HEK293T (cell line): Measurements from ENCODE around the gene NRG3.

Experiments
- CTCF ChIA-PET: fragments of 350-600 bp; formaldehyde crosslinking; extraction: SDS; loops from one replicate; lab custom pipeline; 2021; ENCODE audit warnings: antibody characterized with exemption, inconsistent platforms; lab: Yijun Ruan, JAX
- POLR2A ChIA-PET: fragments of 350-600 bp; formaldehyde crosslinking; extraction: SDS; loops from one replicate; lab custom pipeline; 2020; ENCODE audit warnings: antibody characterized with exemption, inconsistent platforms; lab: Yijun Ruan, JAX
- DNase-seq: peaks from one replicate; pipeline ENCODE4 v3.0.0; 2012; ENCODE audit warnings: mixed read lengths; ENCODE audit errors: extremely low spot score
- ARNT ChIP-seq: fragments of 450-650 bp; IDR thresholded peaks from 2 replicates; pipeline ENCODE4 v1.6.1; 2017; ENCODE audit warnings: mild to moderate bottlenecking
- BHLHE40 ChIP-seq: fragments of 450-650 bp; IDR thresholded peaks from 2 replicates; pipeline ENCODE4 v1.6.1; 2016; ENCODE audit warnings: mild to moderate bottlenecking, moderate library complexity, borderline replicate concordance
- CTBP1 ChIP-seq: fragments of 450-650 bp; IDR thresholded peaks from 2 replicates; pipeline ENCODE4 v1.6.1; 2016; ENCODE audit warnings: borderline replicate concordance
- ELF4 ChIP-seq: fragments of 450-650 bp; IDR thresholded peaks from 2 replicates; pipeline ENCODE4 v1.6.1; 2017; ENCODE audit warnings: antibody characterized with exemption
- FOXA1 ChIP-seq: fragments of 450-650 bp; IDR thresholded peaks from 2 replicates; pipeline ENCODE4 v1.6.1; 2016; ENCODE audit warnings: mild to moderate bottlenecking
- FOXK2 ChIP-seq: fragments of 450-650 bp; IDR thresholded peaks from 2 replicates; pipeline ENCODE4 v1.6.1; 2016; ENCODE audit warnings: mild to moderate bottlenecking
- FOXM1 ChIP-seq: fragments of 450-650 bp; IDR thresholded peaks from 2 replicates; pipeline ENCODE4 v1.6.1; 2017; ENCODE audit warnings: mild to moderate bottlenecking, borderline replicate concordance
- HDGF ChIP-seq: fragments of 450-650 bp; IDR thresholded peaks from 2 replicates; pipeline ENCODE4 v1.6.1; 2017; ENCODE audit warnings: antibody characterized with exemption, borderline replicate concordance
- L3MBTL2 ChIP-seq: fragments of 450-650 bp; conservative IDR thresholded peaks from 2 replicates; pipeline ENCODE4 v1.6.1; 2016; ENCODE audit warnings: mild to moderate bottlenecking
- LEF1 ChIP-seq: fragments of 450-650 bp; IDR thresholded peaks from 2 replicates; pipeline ENCODE4 v1.6.1; 2017; ENCODE audit warnings: mild to moderate bottlenecking, borderline replicate concordance
- NFRKB ChIP-seq: fragments of 450-650 bp; IDR thresholded peaks from 2 replicates; pipeline ENCODE4 v1.6.1; 2016; ENCODE audit warnings: mild to moderate bottlenecking, moderate library complexity
- PKNOX1 ChIP-seq: fragments of 450-650 bp; IDR thresholded peaks from 2 replicates; pipeline ENCODE4 v1.6.1; 2016
- SP1 ChIP-seq: fragments of 450-650 bp; IDR thresholded peaks from 2 replicates; pipeline ENCODE4 v1.6.1; 2017
- SUZ12 ChIP-seq: fragments of 450-650 bp; IDR thresholded peaks from 2 replicates; pipeline ENCODE4 v1.6.1; 2016; ENCODE audit warnings: mild to moderate bottlenecking
- TARDBP ChIP-seq: fragments of 450-650 bp; IDR thresholded peaks from 2 replicates; pipeline ENCODE4 v1.6.1; 2016
- ZNF384 ChIP-seq: fragments of 450-650 bp; IDR thresholded peaks from 2 replicates; pipeline ENCODE4 v1.6.1; 2016

Gene NRG3

GRCh38 chr10:82565197-82565575 lies 690.2 kb downstream of the NRG3 start:
- no peak for DNase-seq
- TF ChIP-seq NFRKB (no peak), ELF4 (no peak)
- POLR2A ChIA-PET, result no interaction called here
- CTCF ChIA-PET, result no interaction called here

GRCh38 chr10:82572744-82573143 lies 697.8 kb downstream of the NRG3 start:
- TF ChIP-seq ELF4 (no peak), FOXM1 (no peak), FOXA1 (no peak), SP1 (no peak), LEF1 (no peak), FOXK2 (no peak), TARDBP (no peak), PKNOX1 (no peak), SUZ12 (no peak), NFRKB (no peak), ZNF384 (no peak), ARNT (no peak), L3MBTL2 (no peak), BHLHE40 (no peak), CTBP1 (no peak), HDGF (no peak)
- CTCF ChIA-PET, result interaction anchor here (0.5 kb wide), 1 partner anchor 77 kb away, joined by 3 read pairs; no protein-coding TSS in a partner anchor
- POLR2A ChIA-PET, result no interaction called here
- no peak for DNase-seq

- DNase-seq, result no peak
- no peak for TF ChIP-seq BHLHE40
- TF ChIP-seq LEF1, result no peak
- CTCF ChIA-PET, result no interaction called here
- POLR2A ChIA-PET, result no interaction called here
Measured at GRCh38 chr10:82574081-82574480, 699.1 kb downstream of the NRG3 start.

GRCh38 chr10:82575318-82575717 lies 700.3 kb downstream of the NRG3 start:
- ChIA-PET CTCF (no interaction called here), POLR2A (no interaction called here)
- TF ChIP-seq ZNF384, result no peak
- no peak for TF ChIP-seq PKNOX1
- no peak for TF ChIP-seq SUZ12
- no peak for TF ChIP-seq LEF1
- no peak for TF ChIP-seq CTBP1
- TF ChIP-seq TARDBP, result no peak
- no peak for TF ChIP-seq FOXM1
- TF ChIP-seq FOXK2, result no peak
- no peak for TF ChIP-seq HDGF
- no peak for TF ChIP-seq NFRKB
- TF ChIP-seq BHLHE40, result no peak
- DNase-seq, result no peak

GRCh38 chr10:82576093-82576492 lies 701.1 kb downstream of the NRG3 start:
- CTCF ChIA-PET, result interaction anchor here (0.6 kb wide), 1 partner anchor 96 kb away, joined by 7 read pairs; no protein-coding TSS in a partner anchor
- no peak for DNase-seq
- POLR2A ChIA-PET, result no interaction called here
- TF ChIP-seq ZNF384, result no peak
- no peak for TF ChIP-seq NFRKB
- no peak for TF ChIP-seq HDGF
- TF ChIP-seq L3MBTL2, result no peak
- no peak for TF ChIP-seq CTBP1
- no peak for TF ChIP-seq TARDBP
- TF ChIP-seq SUZ12, result no peak
- TF ChIP-seq FOXA1, result no peak
- no peak for TF ChIP-seq FOXK2
- TF ChIP-seq BHLHE40, result no peak
- TF ChIP-seq FOXM1, result no peak
- no peak for TF ChIP-seq ELF4
- TF ChIP-seq LEF1, result no peak
- TF ChIP-seq PKNOX1, result no peak
- no peak for TF ChIP-seq ARNT
- no peak for TF ChIP-seq SP1

GRCh38 chr10:82581940-82582339 lies 706.9 kb downstream of the NRG3 start:
- POLR2A ChIA-PET, result no interaction called here
- no peak for DNase-seq
- TF ChIP-seq FOXM1, result no peak
- TF ChIP-seq ARNT, result no peak
- no peak for TF ChIP-seq PKNOX1
- TF ChIP-seq FOXA1, result no peak
- no peak for TF ChIP-seq HDGF
- no peak for TF ChIP-seq LEF1
- TF ChIP-seq ZNF384, result no peak
- TF ChIP-seq ELF4, result no peak
- no peak for TF ChIP-seq NFRKB
- no peak for TF ChIP-seq SUZ12
- TF ChIP-seq BHLHE40, result no peak
- no peak for TF ChIP-seq SP1
- TF ChIP-seq TARDBP, result no peak
- no peak for TF ChIP-seq CTBP1
- TF ChIP-seq L3MBTL2, result no peak
- TF ChIP-seq FOXK2, result no peak
- CTCF ChIA-PET, result no interaction called here
